ENCODE data around the gene NUTM2A. TPM values are rescaled to one million over a fixed set of nuclear protein-coding genes. Genes with fewer than 3 reads are reported as not detected.
"Not testable (repeated sequence)": the region's sequence is repeated elsewhere in the genome, so short reads cannot be mapped to it uniquely, and the experiment has no call there.

The NUTM2A gene
- total RNA-seq, 1 experiment from 2014 or later: 0.23 TPM

GRCh38 chr10:87216120-87216519 is 9.1 kb upstream of the NUTM2A start:
- H3K9me3 ChIP-seq; BruUV-seq (replicated peaks); H3K27me3 ChIP-seq (replicated peaks; ENCODE audit: control insufficient read depth, insufficient read depth, low read length); intact Hi-C loops (cut with micrococcal nuclease; ENCODE audit: unreplicated experiment); H3K36me3 ChIP-seq (ENCODE audit: control insufficient read depth, insufficient read depth, low read length); H3K4me1 ChIP-seq; H3K4me3 Mint-ChIP-seq (ENCODE audit: unreplicated experiment); POLR2A ChIA-PET; H3K36me3 Mint-ChIP-seq (ENCODE audit: insufficient read depth, unreplicated experiment); DNase-seq; H3K27me3 Mint-ChIP-seq (ENCODE audit: insufficient read depth, unreplicated experiment); H3K9me3 Mint-ChIP-seq (ENCODE audit: unreplicated experiment); H3K4me1 Mint-ChIP-seq (ENCODE audit: low read depth, unreplicated experiment); H3K27ac Mint-ChIP-seq (ENCODE audit: unreplicated experiment); H3K4me3 ChIP-seq (ENCODE audit: low read depth, low read length); CTCF ChIA-PET: not testable (repeated sequence)

GRCh38 chr10:87219370-87219769 is 5.9 kb upstream of the NUTM2A start:
- BruUV-seq (replicated peaks); H3K27me3 ChIP-seq (replicated peaks; ENCODE audit: control insufficient read depth, insufficient read depth, low read length); H3K4me1 Mint-ChIP-seq (ENCODE audit: low read depth, unreplicated experiment); H3K9me3 Mint-ChIP-seq (ENCODE audit: unreplicated experiment); POLR2A ChIA-PET; intact Hi-C loops (cut with micrococcal nuclease; ENCODE audit: unreplicated experiment); H3K4me1 ChIP-seq; H3K4me3 ChIP-seq (ENCODE audit: low read depth, low read length); H3K4me3 Mint-ChIP-seq (ENCODE audit: unreplicated experiment); H3K27ac Mint-ChIP-seq (ENCODE audit: unreplicated experiment); H3K27me3 Mint-ChIP-seq (ENCODE audit: insufficient read depth, unreplicated experiment); CTCF ChIA-PET; H3K9me3 ChIP-seq; H3K36me3 Mint-ChIP-seq (ENCODE audit: insufficient read depth, unreplicated experiment); H3K36me3 ChIP-seq (ENCODE audit: control insufficient read depth, insufficient read depth, low read length); DNase-seq: not testable (repeated sequence)

- H3K4me1 ChIP-seq; H3K9me3 ChIP-seq; H3K4me1 Mint-ChIP-seq (ENCODE audit: low read depth, unreplicated experiment); H3K36me3 ChIP-seq (ENCODE audit: control insufficient read depth, insufficient read depth, low read length); DNase-seq; H3K4me3 ChIP-seq (ENCODE audit: low read depth, low read length); H3K27me3 ChIP-seq (replicated peaks; ENCODE audit: control insufficient read depth, insufficient read depth, low read length); POLR2A ChIA-PET; CTCF ChIA-PET; H3K4me3 Mint-ChIP-seq (ENCODE audit: unreplicated experiment); H3K27me3 Mint-ChIP-seq (ENCODE audit: insufficient read depth, unreplicated experiment); BruUV-seq (replicated peaks); H3K36me3 Mint-ChIP-seq (ENCODE audit: insufficient read depth, unreplicated experiment); H3K27ac Mint-ChIP-seq (ENCODE audit: unreplicated experiment); intact Hi-C loops (cut with micrococcal nuclease; ENCODE audit: unreplicated experiment); H3K9me3 Mint-ChIP-seq (ENCODE audit: unreplicated experiment): not testable (repeated sequence)
These were observed 2.5 kb upstream of the NUTM2A start for GRCh38 chr10:87222789-87223188.

- H3K4me3 Mint-ChIP-seq (ENCODE audit: unreplicated experiment); CTCF ChIA-PET; H3K36me3 Mint-ChIP-seq (ENCODE audit: insufficient read depth, unreplicated experiment): not testable (repeated sequence)
These were observed 3.0 kb downstream of the NUTM2A start for GRCh38 chr10:87228247-87228646.

GRCh38 chr10:87229211-87229610 is 4.0 kb downstream of the NUTM2A start:
- H3K4me3 Mint-ChIP-seq (ENCODE audit: unreplicated experiment); H3K36me3 Mint-ChIP-seq (ENCODE audit: insufficient read depth, unreplicated experiment); H3K9me3 Mint-ChIP-seq (ENCODE audit: unreplicated experiment); BruUV-seq (replicated peaks); POLR2A ChIA-PET; H3K4me1 ChIP-seq; H3K27me3 ChIP-seq (replicated peaks; ENCODE audit: control insufficient read depth, insufficient read depth, low read length); H3K9me3 ChIP-seq; intact Hi-C loops (cut with micrococcal nuclease; ENCODE audit: unreplicated experiment); DNase-seq; H3K4me1 Mint-ChIP-seq (ENCODE audit: low read depth, unreplicated experiment); H3K27ac Mint-ChIP-seq (ENCODE audit: unreplicated experiment); H3K36me3 ChIP-seq (ENCODE audit: control insufficient read depth, insufficient read depth, low read length); H3K27me3 Mint-ChIP-seq (ENCODE audit: insufficient read depth, unreplicated experiment); H3K4me3 ChIP-seq (ENCODE audit: low read depth, low read length); CTCF ChIA-PET: not testable (repeated sequence)

More at GRCh38 chr10:87228247-87228646, 3.0 kb downstream of the NUTM2A start:
- H3K27me3 ChIP-seq (replicated peaks; ENCODE audit: control insufficient read depth, insufficient read depth, low read length); H3K36me3 ChIP-seq (ENCODE audit: control insufficient read depth, insufficient read depth, low read length); H3K27ac Mint-ChIP-seq (ENCODE audit: unreplicated experiment); DNase-seq; BruUV-seq (replicated peaks); H3K9me3 ChIP-seq; H3K4me3 ChIP-seq (ENCODE audit: low read depth, low read length); H3K4me1 ChIP-seq; intact Hi-C loops (cut with micrococcal nuclease; ENCODE audit: unreplicated experiment); POLR2A ChIA-PET; H3K27me3 Mint-ChIP-seq (ENCODE audit: insufficient read depth, unreplicated experiment); H3K4me1 Mint-ChIP-seq (ENCODE audit: low read depth, unreplicated experiment); H3K9me3 Mint-ChIP-seq (ENCODE audit: unreplicated experiment): not testable (repeated sequence)

GRCh38 chr10:87234854-87235253 is 9.6 kb downstream of the NUTM2A start:
- H3K27ac Mint-ChIP-seq (ENCODE audit: unreplicated experiment); H3K9me3 ChIP-seq; POLR2A ChIA-PET; H3K27me3 ChIP-seq (replicated peaks; ENCODE audit: control insufficient read depth, insufficient read depth, low read length); CTCF ChIA-PET; H3K4me1 Mint-ChIP-seq (ENCODE audit: low read depth, unreplicated experiment); DNase-seq; H3K4me3 Mint-ChIP-seq (ENCODE audit: unreplicated experiment); H3K36me3 Mint-ChIP-seq (ENCODE audit: insufficient read depth, unreplicated experiment); intact Hi-C loops (cut with micrococcal nuclease; ENCODE audit: unreplicated experiment); BruUV-seq (replicated peaks); H3K9me3 Mint-ChIP-seq (ENCODE audit: unreplicated experiment); H3K4me1 ChIP-seq; H3K4me3 ChIP-seq (ENCODE audit: low read depth, low read length); H3K27me3 Mint-ChIP-seq (ENCODE audit: insufficient read depth, unreplicated experiment); H3K36me3 ChIP-seq (ENCODE audit: control insufficient read depth, insufficient read depth, low read length): not testable (repeated sequence)

GRCh38 chr10:87237244-87237643 is 12.0 kb downstream of the NUTM2A start:
- H3K4me1 ChIP-seq; H3K36me3 Mint-ChIP-seq (ENCODE audit: insufficient read depth, unreplicated experiment); H3K9me3 Mint-ChIP-seq (ENCODE audit: unreplicated experiment); intact Hi-C loops (cut with micrococcal nuclease; ENCODE audit: unreplicated experiment); BruUV-seq (replicated peaks); DNase-seq; POLR2A ChIA-PET; CTCF ChIA-PET; H3K27me3 ChIP-seq (replicated peaks; ENCODE audit: control insufficient read depth, insufficient read depth, low read length); H3K27ac Mint-ChIP-seq (ENCODE audit: unreplicated experiment); H3K27me3 Mint-ChIP-seq (ENCODE audit: insufficient read depth, unreplicated experiment); H3K4me3 ChIP-seq (ENCODE audit: low read depth, low read length); H3K4me1 Mint-ChIP-seq (ENCODE audit: low read depth, unreplicated experiment); H3K4me3 Mint-ChIP-seq (ENCODE audit: unreplicated experiment); H3K36me3 ChIP-seq (ENCODE audit: control insufficient read depth, insufficient read depth, low read length); H3K9me3 ChIP-seq: not testable (repeated sequence)

Data from Caco-2 (cell line).